ENCODE data around the gene ZFP69B. TPM values are rescaled to one million over a fixed set of nuclear protein-coding genes. Genes with fewer than 3 reads are reported as not detected.

ZFP69B gene
- 2.7 TPM for polyA plus RNA-seq (ENCODE audit: insufficient read length)

DNA sequence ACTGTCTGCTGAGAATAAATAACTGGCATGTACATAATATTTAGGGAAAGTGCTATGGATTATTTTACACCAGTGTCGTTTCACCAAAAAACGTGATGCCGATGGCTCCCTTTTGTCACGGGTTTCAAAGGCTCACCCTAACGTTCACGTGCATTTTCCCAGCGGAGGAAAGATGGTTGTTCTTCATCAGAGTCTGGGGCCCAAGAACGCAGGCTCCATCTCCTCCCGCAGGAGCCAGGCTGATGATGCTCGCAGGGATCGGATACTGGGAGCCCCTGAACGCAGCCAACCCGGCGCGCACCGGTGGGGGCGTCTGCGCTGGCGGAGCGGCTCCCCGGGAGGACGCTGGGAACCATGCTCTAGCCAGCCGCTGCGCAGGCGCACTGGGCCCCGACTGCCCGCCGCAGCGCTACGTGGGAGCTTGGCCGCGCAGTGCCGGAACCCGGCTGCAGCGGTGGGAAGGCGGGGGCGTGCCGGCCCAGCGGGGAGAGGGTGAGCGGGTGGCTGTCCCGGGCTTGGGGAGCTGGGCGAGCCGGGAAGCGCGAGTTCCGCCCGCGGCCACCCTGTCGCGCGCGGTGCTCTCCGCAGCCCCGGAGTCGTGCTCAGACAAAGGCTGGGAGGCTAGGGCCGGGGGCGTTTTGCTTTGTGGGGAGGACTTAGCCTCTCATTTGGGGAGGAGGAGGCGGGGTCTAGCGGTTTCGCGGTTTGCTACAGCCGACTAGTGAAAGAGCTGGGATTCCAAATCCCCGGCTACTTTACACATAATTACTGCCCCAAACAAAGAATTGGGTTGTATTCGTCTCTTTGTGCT is at the start of gene ZFP69B:
Gene ZFP69B, plus strand, starts transcription at position 793 of the 811 bp plus-strand sequence. CDS start 486 bp downstream, outside the sequence.
- DNase-seq = peak; percentile 95

- DNase-seq = no peak
These were observed 48.6 kb upstream of the ZFP69B start for GRCh38 chr1:40401473-40402201.

DNA sequence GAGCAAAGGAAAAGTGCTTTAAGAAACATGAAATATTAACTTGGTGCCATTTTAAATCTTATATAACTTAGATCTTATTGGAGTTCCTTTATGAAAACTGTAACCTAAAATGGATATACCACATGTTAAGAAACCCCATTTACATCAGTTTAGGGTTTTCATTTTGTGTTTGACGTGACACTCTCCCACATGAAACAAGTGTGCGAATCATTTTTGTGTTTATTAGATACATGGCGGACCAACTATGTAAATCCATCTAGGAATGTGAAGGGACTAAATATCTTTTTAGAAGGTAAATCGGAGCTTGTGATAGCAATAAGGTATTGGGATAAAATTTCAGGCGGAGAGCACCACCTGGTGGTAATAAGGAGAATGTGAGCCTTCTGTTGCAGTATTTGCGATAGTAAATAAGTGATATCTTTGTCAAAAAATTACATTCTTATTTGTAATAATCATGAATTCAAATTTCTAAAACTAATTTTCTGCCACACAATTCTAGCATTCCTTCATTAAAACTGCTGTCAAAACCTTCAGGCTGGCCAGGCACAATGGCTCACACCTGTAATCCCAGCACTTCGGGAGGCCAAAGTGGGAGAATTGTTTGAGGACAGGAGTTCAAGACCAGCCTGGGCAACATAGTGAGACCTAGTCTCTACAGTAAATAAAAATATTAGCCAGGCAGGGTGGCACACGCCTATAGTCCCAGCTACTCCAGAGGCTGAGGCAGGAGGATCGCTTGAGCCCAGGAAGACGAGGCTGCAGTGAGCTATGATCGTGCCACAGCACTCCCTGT is 45.4 kb upstream of the ZFP69B start:
- peak; percentile 59 for DNase-seq

DNA sequence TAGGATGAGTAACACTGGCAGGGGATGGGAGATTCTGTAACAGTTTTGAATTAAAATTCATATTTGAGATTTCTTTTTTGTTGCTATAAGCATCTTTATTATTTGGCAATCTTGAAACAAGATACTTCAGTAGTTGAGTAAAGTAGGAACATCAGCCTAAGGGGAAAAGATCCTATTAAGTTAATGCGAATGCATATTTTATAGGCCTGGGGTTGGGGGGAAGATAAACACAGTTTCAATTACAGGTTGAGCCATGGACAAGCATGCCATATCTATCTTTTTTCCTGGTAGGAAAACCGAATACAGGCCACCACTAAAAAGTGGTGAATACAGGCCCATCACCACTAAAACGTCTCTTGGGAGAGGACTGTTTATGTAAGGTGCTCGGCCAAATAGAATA is 44.5 kb upstream of the ZFP69B start:
- DNase-seq = no peak

DNA sequence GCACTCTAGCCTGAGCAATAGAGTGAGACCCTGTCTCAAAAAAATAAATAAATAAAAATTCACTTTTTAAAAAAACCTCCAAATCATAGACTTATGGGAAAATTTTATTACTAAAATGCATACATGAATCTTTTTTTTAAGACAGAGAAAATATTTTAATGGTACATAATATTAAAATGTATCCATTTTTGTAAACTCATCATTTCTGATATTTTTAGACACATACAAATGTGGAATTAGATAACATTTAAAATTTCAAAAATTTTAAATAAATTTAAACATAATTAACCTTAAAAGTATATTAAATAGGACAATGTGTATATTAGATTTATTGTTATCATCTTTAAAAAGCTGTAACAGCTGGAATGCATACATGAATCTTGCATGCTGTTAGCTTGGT is 42.8 kb upstream of the ZFP69B start:
- no peak for DNase-seq

DNA sequence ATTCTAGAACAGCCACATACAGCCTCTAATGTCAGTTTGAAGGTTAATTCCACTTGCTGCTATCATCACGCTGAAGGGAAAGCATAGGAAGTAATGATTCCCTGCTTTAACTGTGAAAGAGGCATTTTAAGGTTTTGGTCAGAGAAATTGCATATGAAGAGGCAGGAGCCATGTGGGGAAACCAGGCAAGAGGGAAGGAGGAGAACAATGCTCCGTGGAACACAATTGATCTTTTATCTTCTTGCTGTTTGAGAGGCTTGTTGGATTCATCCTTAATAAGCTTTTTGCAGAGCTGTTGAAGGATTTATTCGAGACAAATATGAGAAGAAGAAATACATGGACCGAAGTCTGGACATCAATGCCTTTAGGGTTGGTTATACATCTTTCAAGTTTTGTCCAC is 40.8 kb upstream of the ZFP69B start:
- DNase-seq = no peak

DNA sequence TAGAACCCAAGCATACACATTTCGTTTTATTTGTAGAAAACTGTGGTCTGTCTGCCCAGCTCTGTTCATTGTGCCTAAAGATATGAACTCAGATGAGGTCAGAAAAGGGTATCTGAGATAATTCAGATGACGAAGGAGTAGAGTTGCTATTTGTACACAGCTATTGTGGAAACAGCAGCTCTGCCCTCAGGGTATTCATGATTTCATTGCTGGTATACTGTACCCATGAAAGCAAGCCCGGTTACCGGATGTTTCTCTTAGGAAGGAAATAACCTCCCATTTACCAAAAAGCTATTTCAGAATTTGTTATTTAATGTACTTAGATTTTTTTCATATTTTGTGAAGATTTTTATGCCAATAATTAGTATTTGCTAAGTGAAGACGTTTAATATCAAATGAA is 39.0 kb upstream of the ZFP69B start:
- DNase-seq = no peak

- DNase-seq = no peak
These were observed 38.4 kb upstream of the ZFP69B start for GRCh38 chr1:40411843-40412242.

DNA sequence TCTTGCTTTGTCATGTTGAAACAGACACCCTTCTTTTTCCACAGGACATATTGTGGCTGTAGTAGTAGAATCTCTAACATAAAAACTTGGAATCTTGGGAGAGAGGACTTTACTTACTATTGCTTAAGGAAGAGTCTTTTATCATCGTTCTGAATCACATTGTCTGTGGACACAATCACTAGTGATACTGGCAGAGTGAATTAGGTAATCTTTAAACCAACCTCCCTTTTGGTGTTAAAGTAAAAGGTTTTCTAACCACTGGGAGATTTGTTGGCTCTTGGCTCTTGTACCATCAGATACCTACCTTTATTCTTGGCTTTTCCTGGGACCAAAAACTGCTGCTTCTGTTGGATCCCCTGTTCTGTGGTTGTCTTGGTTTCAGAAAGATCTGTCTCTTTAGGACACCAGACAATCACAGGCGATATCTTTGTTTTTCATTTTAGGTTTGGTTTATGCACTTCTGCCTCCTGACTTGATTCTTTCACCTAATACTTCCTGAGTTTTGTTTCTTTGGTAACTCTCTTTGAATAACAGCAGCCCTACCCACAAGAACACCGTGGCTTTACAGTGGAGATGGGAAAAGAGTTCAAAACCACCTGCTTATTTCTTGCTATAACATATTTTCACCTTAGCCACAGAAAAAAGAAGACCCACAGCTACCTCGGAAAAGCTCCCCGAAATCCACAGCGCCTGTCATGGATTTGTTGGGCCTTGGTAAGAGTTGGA is 36.6 kb upstream of the ZFP69B start:
- no peak for DNase-seq

DNA sequence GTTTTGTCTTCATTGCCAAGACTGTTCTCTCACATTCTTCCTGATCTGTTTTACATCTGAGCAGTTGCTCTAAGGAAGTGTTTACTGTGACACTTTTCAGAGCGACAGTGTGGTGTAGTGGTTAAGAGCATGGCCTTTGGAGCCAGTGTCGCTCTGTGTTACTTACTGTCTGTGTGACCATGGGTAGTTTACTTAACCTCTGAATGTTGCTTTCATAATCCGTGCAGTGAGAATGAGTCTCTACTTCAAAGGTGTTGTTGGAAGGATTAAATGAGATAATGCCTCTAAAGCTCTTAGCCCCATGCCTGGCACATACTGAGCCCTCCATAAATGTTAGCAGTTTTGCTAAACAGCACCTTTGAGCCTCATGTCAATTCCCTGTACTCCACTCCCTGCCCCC is 35.9 kb upstream of the ZFP69B start:
- DNase-seq = no peak

- DNase-seq = no peak
These were observed 33.6 kb upstream of the ZFP69B start for GRCh38 chr1:40416709-40417108.

- DNase-seq = no peak
These were observed 28.6 kb upstream of the ZFP69B start for GRCh38 chr1:40421431-40422384.

GRCh38 chr1:40422630-40423263 is 27.5 kb upstream of the ZFP69B start:
- DNase-seq = no peak

DNA sequence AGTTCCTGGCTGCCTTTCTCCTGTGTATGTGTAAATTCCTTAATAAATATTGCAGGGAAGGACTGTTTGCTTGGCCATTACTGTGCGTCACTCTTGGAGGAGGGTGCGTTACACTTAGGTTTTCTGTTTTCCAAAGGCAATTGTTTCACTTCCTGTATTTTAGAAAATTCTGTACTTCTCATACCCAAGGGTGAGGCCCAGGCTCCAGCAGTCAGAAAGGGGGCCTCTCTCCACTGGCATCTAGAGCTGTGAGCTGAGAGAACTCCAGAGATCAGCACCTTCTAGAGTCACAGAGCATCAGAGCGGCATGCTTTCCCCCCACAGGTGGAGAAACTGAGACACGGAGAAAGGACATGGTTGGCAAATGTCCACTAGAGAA is 27.0 kb upstream of the ZFP69B start:
- DNase-seq = no peak

DNA sequence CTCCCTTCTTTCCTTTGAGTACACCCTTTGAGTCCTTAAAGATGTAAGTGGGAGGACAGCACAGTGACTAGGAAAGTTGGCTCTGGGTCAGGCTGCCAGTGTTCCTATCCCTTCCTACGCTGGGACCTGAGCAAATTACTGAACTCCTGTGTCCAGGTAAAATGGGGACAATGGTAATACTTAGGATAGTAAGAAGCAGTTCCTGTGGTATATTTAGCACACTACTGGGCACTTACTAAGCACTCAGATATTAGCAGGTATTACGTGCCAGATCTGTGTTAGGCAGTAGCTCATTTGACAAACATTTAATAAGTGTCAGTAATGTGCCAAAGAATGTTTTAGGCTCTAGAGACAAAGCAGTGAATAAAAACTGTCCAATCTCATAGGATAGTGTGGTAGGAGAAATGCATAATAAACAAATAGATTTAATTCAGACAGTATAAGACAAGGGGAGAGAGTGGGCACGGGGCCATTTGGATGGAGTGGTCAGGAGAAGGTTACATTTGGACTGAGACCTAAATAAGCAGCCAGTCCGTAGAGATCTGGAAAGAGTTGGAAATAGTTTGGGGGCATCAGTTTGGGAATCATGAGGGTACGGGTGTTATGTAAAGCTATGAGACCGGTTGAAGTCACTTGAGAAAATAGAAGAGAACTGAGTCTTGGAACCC is 26.2 kb upstream of the ZFP69B start:
- no peak for DNase-seq

DNA sequence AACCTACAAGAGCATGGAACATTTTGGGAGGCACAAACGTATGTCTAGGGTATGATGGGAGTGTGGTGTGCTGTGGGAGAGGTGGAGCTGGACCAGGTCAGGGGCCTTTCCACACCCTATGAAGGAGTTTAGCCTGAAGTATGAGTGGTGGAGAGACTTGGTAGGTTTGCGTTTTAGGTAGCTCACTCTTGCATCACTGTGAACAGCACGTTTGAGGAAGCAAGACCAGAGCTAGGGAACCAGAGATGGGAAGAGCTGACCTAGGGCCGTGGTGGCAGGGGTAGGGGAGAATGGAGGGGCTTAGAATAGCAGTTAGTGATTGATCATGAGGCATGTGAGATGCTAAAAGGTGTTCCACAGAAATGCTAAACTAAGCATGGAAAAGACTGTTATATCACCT is 25.1 kb upstream of the ZFP69B start:
- DNase-seq = no peak

DNA sequence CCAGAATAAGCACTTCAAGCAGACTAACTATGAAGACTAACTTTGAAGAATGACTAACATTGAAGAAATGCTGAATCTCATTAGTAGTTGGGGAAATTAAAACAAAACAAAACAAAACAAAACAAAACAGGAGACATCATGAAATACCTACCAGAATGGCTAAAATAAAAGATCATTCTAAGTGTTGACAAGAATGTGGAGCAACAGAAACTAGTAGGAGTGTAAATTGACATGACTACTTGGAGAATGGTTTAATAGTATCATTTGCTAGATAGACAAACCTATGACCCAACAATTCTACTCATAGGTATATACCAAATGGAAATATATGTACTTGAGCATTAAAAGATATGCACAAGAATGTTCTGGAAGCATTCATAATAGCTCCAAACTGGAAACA is 18.9 kb upstream of the ZFP69B start:
- DNase-seq = no peak

- DNase-seq = no peak
These were observed 17.5 kb upstream of the ZFP69B start for GRCh38 chr1:40432644-40433390.

DNA sequence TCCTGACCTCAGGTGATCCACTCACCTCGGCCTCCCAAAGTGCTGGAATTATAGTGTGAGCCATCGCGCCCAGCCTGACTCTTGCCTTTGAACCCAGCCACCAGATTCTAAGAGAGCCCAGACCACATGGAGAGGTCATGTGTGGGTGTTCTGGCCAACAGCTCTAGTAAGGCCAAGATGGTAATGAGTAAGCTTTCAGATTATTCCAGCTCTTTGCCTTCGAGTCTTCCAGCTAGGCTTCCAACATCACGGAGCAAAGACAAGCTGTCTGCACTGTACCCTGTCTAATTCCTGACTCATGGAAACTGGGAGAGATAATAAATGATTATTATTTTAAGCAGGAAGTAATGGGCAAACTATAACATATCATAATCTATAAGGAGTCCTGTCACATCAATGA is 14.8 kb upstream of the ZFP69B start:
- DNase-seq = no peak

DNA sequence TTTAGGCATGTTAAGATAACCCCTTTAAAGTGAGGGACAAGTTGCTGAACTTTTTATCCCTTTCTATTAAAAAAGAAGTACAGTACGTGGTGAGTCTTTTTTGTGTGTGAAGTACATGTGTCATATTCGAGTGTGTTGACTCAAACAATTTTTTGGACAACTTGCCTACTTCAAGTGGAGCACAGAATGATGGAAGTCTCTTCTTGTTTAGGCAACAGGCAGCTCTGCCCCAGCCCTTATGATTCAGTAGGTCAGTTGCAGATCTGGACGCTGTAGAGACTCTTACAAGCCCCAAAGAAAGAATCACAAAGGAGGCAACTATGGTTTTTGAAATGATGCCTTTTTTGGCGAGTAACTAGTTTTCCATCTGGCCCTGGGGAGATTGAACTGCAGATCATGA is 14.4 kb upstream of the ZFP69B start:
- DNase-seq = no peak

All from hindlimb muscle (tissue), 1 donor.